GOT3 (cell line): ENCODE measurements around the gene RASL10B.
A peak's percentile ranks its signal among the peaks of the same experiment; 100 is the strongest.

ENCODE experiments used
- DNase-seq: peaks from one replicate; lab custom pipeline; 2025; ENCODE audit warnings: mixed read lengths; lab: John Stamatoyannopoulos, UW

The RASL10B gene

GRCh38 chr17:35717475-35717874, 14.0 kb upstream of the RASL10B start:
- no peak for DNase-seq

- no peak for DNase-seq
Measured at GRCh38 chr17:35723735-35724134, 7.7 kb upstream of the RASL10B start.

GRCh38 chr17:35725058-35725457, 6.4 kb upstream of the RASL10B start:
- no peak for DNase-seq

GRCh38 chr17:35725802-35726126, 5.7 kb upstream of the RASL10B start:
- DNase-seq, result no peak

DNA sequence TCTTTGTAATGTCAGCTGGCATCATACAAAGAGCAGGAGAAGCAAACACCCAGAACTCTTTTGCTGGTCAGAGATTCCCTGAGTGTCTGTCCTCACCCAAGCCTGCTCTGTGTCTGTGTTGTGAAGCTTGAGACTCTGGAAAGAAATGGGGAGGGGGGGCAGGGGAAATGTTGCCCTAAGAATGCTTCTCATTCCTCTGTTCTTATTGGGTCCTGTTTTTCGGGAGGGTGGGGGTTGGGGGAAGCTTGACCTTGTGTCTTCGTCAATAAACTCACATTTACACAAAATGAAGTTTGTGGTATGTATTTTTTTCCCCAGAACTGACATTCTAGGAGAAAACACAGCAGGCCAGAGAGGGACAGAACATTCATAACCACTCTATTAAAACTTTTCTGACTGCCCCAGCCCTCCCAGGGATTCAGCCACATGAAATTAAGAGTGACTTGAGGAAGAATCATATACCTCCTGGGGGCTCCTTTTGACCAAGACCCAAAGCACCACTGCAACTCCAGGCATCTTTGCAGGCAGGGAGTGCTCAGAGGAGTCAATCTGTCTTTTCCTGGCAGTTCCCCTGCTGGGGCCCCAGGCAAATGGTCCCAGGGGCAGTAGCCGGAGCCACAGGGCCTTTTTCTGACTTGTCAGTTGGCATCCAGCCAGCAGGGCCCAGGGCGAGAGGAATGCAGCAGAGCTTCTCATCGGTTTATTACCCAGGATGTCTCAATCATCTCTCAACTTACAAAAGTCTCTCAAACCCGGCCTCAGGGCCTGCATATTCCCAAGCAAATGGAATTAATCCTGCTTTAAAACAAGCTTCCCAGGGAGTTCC, 5.1 kb upstream of the RASL10B start:
- DNase-seq, result peak; percentile 54

GRCh38 chr17:35726953-35727460, 4.4 kb upstream of the RASL10B start:
- DNase-seq, result no peak

DNA sequence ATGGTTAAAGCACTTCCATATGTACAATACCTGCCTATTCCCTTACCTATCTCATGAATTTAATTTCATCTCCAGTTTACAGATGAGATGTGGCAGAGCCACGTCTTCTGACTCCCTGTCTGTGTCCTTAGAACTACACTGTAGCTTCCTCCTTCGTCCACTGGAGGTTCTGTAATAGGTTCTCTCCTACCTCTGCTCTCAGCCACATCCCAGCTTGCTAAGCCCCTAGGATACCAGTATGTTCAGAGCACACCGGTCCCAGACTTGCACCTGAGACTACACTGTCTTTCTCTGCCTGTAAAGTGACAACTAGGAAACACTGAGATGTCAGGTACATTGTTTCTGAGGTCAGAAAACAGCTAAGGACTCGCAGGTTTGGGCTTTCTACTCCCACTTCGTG, 3.8 kb upstream of the RASL10B start:
- DNase-seq, result no peak

DNA sequence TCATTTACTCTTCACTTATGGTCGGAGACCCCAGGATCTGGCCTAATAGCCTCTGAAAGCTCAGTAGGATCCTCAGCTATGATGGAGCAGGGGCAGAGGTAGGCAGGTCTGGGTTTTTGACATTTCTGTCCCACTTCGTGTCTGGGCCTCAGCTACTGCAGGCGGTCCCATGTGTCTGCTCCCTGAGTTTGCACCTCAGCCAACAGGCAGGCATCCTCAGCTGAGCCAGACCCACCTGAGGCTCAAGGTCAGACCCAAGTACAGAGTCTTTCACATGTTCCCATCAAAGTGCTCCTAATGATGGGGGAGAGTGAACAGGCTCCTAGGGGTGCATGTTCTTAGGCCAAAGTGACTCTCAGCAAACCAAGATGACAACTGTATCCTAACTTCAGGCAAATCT, 2.9 kb upstream of the RASL10B start:
- no peak for DNase-seq

DNA sequence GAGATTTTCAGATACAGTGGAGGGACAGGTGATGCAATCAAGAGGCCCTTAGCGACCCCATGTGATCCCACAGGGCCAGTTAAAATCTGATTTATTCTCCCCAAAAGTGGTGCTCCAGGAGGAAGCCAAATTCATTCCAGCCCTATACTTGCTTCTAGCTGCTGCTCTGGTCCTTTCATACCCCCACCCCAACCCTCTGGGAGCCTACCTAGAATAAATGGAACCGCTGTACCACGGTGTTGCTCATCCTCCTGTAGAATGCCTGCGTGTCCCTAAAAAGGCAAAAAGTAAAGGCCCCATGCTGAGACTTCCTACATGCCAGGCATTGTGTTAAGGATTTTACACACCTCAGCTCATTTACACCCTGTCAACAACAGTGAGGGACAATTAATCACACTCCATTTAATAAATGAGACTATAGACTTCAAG, 2.0 kb upstream of the RASL10B start:
- no peak for DNase-seq

GRCh38 chr17:35730400-35731005, 936 bp upstream of the RASL10B start:
- DNase-seq, result no peak

GRCh38 chr17:35731917-35732805, 722 bp downstream of the RASL10B start:
- no peak for DNase-seq

DNA sequence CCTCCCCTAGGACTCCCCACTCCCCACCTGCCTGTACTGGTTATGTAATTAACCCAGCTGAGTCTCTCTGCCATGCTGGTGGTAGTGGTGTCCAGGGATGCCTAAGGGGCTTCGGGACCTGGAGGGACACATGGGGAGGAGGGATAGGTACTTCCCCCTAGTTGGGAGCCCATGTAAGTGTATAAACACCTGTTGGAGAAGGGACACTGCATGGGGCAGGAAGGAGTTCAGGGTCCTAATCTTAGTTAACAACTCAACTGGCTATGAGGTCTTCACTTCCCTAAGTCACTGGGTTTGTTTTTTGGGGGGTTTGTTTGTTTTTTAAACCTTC, 1.3 kb downstream of the RASL10B start:
- no peak for DNase-seq

DNA sequence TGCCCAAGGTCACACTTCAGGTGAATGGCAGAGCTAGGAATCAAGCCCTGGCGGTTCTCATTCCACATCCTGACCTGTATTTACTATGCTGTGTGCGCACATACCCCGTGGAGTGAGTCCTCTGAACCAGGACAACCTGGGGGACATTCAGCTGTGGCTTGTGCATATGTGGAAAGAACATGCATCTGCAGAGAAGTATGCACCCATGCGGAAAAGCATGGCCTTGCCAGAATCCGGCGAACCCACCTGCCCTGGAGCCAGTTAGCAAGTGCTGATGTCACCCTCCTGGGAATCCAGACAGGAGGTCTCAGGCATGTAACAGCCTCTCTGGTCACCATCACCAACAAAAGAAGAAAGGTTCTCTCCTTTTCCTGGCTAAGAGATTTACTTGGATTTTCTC, 1.9 kb downstream of the RASL10B start:
- no peak for DNase-seq

DNA sequence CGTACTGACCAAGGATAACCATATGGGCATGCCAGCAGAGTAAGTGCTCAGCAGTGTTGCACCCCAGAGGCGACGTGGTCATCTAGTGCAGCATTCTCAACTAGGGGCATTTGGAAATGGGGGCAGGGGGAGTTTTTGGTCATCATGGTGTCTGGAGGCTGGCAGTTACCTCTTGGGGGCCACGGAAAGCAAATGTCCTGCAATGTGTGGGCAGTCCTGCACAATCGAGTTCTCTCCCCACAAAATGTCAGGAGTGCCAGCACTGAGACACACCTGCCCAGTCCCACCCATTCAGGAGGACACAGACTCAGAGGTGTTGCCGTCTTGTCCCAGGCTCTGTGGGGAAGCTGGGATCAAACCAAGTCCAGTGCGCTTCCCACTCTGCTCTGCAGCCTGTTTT, 3.0 kb downstream of the RASL10B start:
- DNase-seq, result no peak

GRCh38 chr17:35735036-35735805, 3.8 kb downstream of the RASL10B start:
- DNase-seq, result no peak

GRCh38 chr17:35736236-35736635, 4.8 kb downstream of the RASL10B start:
- no peak for DNase-seq

GRCh38 chr17:35738519-35739133, 7.2 kb downstream of the RASL10B start:
- DNase-seq, result no peak

DNA sequence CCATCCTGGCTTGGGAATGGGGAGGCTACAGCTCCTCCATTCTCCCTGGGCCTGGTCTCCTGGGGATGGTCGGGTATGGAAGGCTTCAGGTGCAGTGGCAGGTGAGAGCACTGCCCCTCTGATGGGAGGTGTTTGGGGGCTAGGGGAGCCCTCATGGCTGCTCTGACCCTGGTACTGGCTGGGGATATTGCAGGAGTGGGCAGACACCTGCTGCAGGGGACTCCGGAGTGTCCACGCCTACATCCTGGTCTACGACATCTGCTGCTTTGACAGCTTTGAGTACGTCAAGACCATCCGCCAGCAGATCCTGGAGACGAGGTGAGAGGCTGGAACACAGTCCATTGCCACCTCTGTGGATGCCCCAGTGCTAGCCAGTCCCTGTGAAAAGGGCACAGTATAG, 8.8 kb downstream of the RASL10B start:
- DNase-seq, result no peak

GRCh38 chr17:35740997-35741931, 9.8 kb downstream of the RASL10B start:
- no peak for DNase-seq

- no peak for DNase-seq
Measured at GRCh38 chr17:35742496-35742895, 11.1 kb downstream of the RASL10B start.
